Glutamatergic neuron (in vitro differentiated cells): ENCODE data around the gene ZNF419. TPM values are rescaled to one million over a fixed set of nuclear protein-coding genes. Genes with fewer than 3 reads are reported as not detected.
"Not testable (repeated sequence)": the region's sequence is repeated elsewhere in the genome, so short reads cannot be mapped to it uniquely, and the experiment has no call there.

ENCODE experiments used
- DNase-seq: peaks from one replicate; pipeline ENCODE4 v3.0.0; 2022
- H3K27ac Mint-ChIP-seq: one replicate; pipeline ENCODE4 v1.8.0; 2020; ENCODE audit warnings: mild to moderate bottlenecking, mixed read lengths, inconsistent platforms; ENCODE audit not compliant: unreplicated experiment
- H3K27me3 Mint-ChIP-seq: one replicate; pipeline ENCODE4 v1.8.0; 2020; ENCODE audit warnings: mild to moderate bottlenecking, moderate library complexity, mixed read lengths, inconsistent platforms; ENCODE audit not compliant: unreplicated experiment
- H3K36me3 Mint-ChIP-seq: one replicate; pipeline ENCODE4 v1.8.0; 2020; ENCODE audit warnings: mild to moderate bottlenecking, mixed read lengths, inconsistent platforms; ENCODE audit not compliant: unreplicated experiment
- H3K4me1 Mint-ChIP-seq: one replicate; pipeline ENCODE4 v1.8.0; 2020; ENCODE audit warnings: mild to moderate bottlenecking, low read depth, mixed read lengths, inconsistent platforms; ENCODE audit not compliant: unreplicated experiment
- H3K4me3 Mint-ChIP-seq: one replicate; pipeline ENCODE4 v1.8.0; 2020; ENCODE audit warnings: mild to moderate bottlenecking, mixed read lengths, inconsistent platforms; ENCODE audit not compliant: unreplicated experiment
- H3K9me3 Mint-ChIP-seq: one replicate; pipeline ENCODE4 v1.8.0; 2020; ENCODE audit warnings: mild to moderate bottlenecking, moderate library complexity, mixed read lengths, inconsistent platforms; ENCODE audit not compliant: unreplicated experiment
- CTCF ChIP-seq: fragments of 200-600 bp; sonication (generic); IDR thresholded peaks from one replicate; pipeline ENCODE4 v1.5.0; 2021; ENCODE audit not compliant: partially characterized antibody, unreplicated experiment
- total RNA-seq: library from RNA; stranded (reverse); fragmentation: NEBNext Ultra II Directional; extraction: Animal tissue kit (Norgen Biotek cat#: 25700); gene quantifications from one replicate; pipeline ENCODE4 v1.2.1, GENCODE V29; 2021; ENCODE audit not compliant: unreplicated experiment

The ZNF419 gene
- total RNA-seq, 1 donor from 2014 or later = 17.7 TPM

- H3K36me3 Mint-ChIP-seq = peaks cover 55% of the 10 kb centered on the region
- H3K27ac Mint-ChIP-seq = no peak overlapping the region
- H3K9me3 Mint-ChIP-seq = peaks cover 11% of the 10 kb centered on the region
- H3K27me3 Mint-ChIP-seq = peaks cover 2% of the 10 kb centered on the region
- no peaks in the 10 kb centered on the region for H3K4me1 Mint-ChIP-seq
- no peak for DNase-seq
- no peak for TF ChIP-seq CTCF
- no peak overlapping the region for H3K4me3 Mint-ChIP-seq
These were observed 23.9 kb downstream of the ZNF419 start for GRCh38 chr19:57511484-57511883.

- no peak overlapping the region for H3K27ac Mint-ChIP-seq
- no peak for TF ChIP-seq CTCF
- peaks cover 51% of the 10 kb centered on the region for H3K36me3 Mint-ChIP-seq
- no peaks in the 10 kb centered on the region for H3K4me1 Mint-ChIP-seq
- peak; percentile 37 for DNase-seq
- peaks cover 2% of the 10 kb centered on the region for H3K27me3 Mint-ChIP-seq
- no peak overlapping the region for H3K4me3 Mint-ChIP-seq
- H3K9me3 Mint-ChIP-seq = peaks cover 11% of the 10 kb centered on the region
These were observed 25.3 kb downstream of the ZNF419 start for GRCh38 chr19:57512845-57513244.

GRCh38 chr19:57515255-57515654 is 27.7 kb downstream of the ZNF419 start:
- peaks cover 3% of the 10 kb centered on the region for H3K27me3 Mint-ChIP-seq
- H3K9me3 Mint-ChIP-seq = peaks cover 11% of the 10 kb centered on the region
- DNase-seq = no peak
- H3K27ac Mint-ChIP-seq = peak overlapping the region; percentile 53
- no peak overlapping the region for H3K4me3 Mint-ChIP-seq
- no peaks in the 10 kb centered on the region for H3K4me1 Mint-ChIP-seq
- TF ChIP-seq CTCF = no peak
- peaks cover 32% of the 10 kb centered on the region for H3K36me3 Mint-ChIP-seq

- not testable (repeated sequence) for H3K27me3 Mint-ChIP-seq, DNase-seq, H3K9me3 Mint-ChIP-seq, H3K27ac Mint-ChIP-seq, H3K4me1 Mint-ChIP-seq, H3K4me3 Mint-ChIP-seq
- H3K36me3 Mint-ChIP-seq = peaks cover 21% of the 10 kb centered on the region
These were observed 30.5 kb downstream of the ZNF419 start for GRCh38 chr19:57518021-57518420.

GRCh38 chr19:57527136-57527881 is 39.8 kb downstream of the ZNF419 start, which contains the start of gene ZNF549:
TSS of gene ZNF549 (plus strand) at chr19:57527356. CDS start at chr19:57527574, 218 bp downstream.
- peak within 1 kb of the TSS; percentile 88 for H3K4me3 Mint-ChIP-seq
- peaks cover 7% of the 10 kb centered on the region for H3K9me3 Mint-ChIP-seq
- DNase-seq = peak; percentile 91
- H3K36me3 Mint-ChIP-seq = peaks cover 8% of the 10 kb centered on the region
- H3K4me1 Mint-ChIP-seq = peaks cover 8% of the 10 kb centered on the region
- no peak for TF ChIP-seq CTCF
- H3K27me3 Mint-ChIP-seq = peaks cover 2% of the 10 kb centered on the region
- peak within 1 kb of the TSS; percentile 43 for H3K27ac Mint-ChIP-seq
